HEK293 (cell line): ENCODE measurements around the gene MYLK4.

ENCODE experiments used
- CTCF ChIP-seq: fragments of 450-650 bp; formaldehyde crosslinking; IDR thresholded peaks from 2 replicates; pipeline ENCODE4 v1.5.1; 2016; ENCODE audit warnings: missing biosample characterization, missing genetic modification characterization
- KLF10 ChIP-seq: fragments of 450-650 bp; IDR thresholded peaks from 2 replicates; pipeline ENCODE4 v1.5.1; 2018; ENCODE audit warnings: missing biosample characterization, mild to moderate bottlenecking, missing genetic modification characterization
- PATZ1 ChIP-seq: fragments of 450-650 bp; formaldehyde crosslinking; IDR thresholded peaks from 2 replicates; pipeline ENCODE4 v1.5.1; 2016; ENCODE audit warnings: missing biosample characterization, missing genetic modification characterization
- YY1 ChIP-seq: fragments of 450-650 bp; formaldehyde crosslinking; IDR thresholded peaks from 2 replicates; pipeline ENCODE4 v1.5.1; 2018; ENCODE audit warnings: missing biosample characterization, missing genetic modification characterization
- ZBTB1 ChIP-seq: fragments of 450-650 bp; formaldehyde crosslinking; IDR thresholded peaks from 2 replicates; pipeline ENCODE4 v1.5.1; 2016; ENCODE audit warnings: missing biosample characterization, missing genetic modification characterization
- ZBTB21 ChIP-seq: fragments of 450-650 bp; formaldehyde crosslinking; IDR thresholded peaks from 2 replicates; pipeline ENCODE4 v1.5.1; 2017; ENCODE audit warnings: missing biosample characterization, missing genetic modification characterization
- ZNF121 ChIP-seq: fragments of 450-650 bp; formaldehyde crosslinking; IDR thresholded peaks from 2 replicates; pipeline ENCODE4 v1.5.1; 2016; ENCODE audit warnings: missing biosample characterization, missing genetic modification characterization
- ZNF274 ChIP-seq, 2 experiments: fragments of 200-500 bp in 1 of 2; fragments of 450-650 bp in 1 of 2; sonication (Bioruptor generic) in 1 of 2; formaldehyde crosslinking in 1 of 2; IDR thresholded peaks; 2 replicates each; pipeline versions ENCODE4 v1.5.1 to v1.6.1; 2014 to 2016; ENCODE audit warnings: borderline replicate concordance in 1 of 2, inconsistent platforms in 1 of 2, low read length in 1 of 2, missing biosample characterization in 1 of 2, missing genetic modification characterization in 1 of 2
- ZNF707 ChIP-seq: fragments of 450-650 bp; formaldehyde crosslinking; IDR thresholded peaks from 2 replicates; pipeline ENCODE4 v1.5.1; 2016; ENCODE audit warnings: missing biosample characterization, missing genetic modification characterization
- ZNF776 ChIP-seq: fragments of 450-650 bp; formaldehyde crosslinking; IDR thresholded peaks from 2 replicates; pipeline ENCODE4 v1.5.0; 2017; ENCODE audit warnings: missing biosample characterization, missing genetic modification characterization, borderline replicate concordance
- ZSCAN16 ChIP-seq: fragments of 450-650 bp; formaldehyde crosslinking; IDR thresholded peaks from 2 replicates; pipeline ENCODE4 v1.5.1; 2016; ENCODE audit warnings: missing biosample characterization, missing genetic modification characterization
- TF ChIP-seq, protein P1 (sequence below): fragments of 450-650 bp; formaldehyde crosslinking; IDR thresholded peaks from 2 replicates; pipeline ENCODE4 v1.5.1; 2016; ENCODE audit warnings: missing biosample characterization, missing genetic modification characterization
- TF ChIP-seq, protein P2 (sequence below): fragments of 450-650 bp; formaldehyde crosslinking; conservative IDR thresholded peaks from 2 replicates; pipeline ENCODE4 v1.5.1; 2016; ENCODE audit warnings: low read depth, missing biosample characterization, missing genetic modification characterization

DNA sequence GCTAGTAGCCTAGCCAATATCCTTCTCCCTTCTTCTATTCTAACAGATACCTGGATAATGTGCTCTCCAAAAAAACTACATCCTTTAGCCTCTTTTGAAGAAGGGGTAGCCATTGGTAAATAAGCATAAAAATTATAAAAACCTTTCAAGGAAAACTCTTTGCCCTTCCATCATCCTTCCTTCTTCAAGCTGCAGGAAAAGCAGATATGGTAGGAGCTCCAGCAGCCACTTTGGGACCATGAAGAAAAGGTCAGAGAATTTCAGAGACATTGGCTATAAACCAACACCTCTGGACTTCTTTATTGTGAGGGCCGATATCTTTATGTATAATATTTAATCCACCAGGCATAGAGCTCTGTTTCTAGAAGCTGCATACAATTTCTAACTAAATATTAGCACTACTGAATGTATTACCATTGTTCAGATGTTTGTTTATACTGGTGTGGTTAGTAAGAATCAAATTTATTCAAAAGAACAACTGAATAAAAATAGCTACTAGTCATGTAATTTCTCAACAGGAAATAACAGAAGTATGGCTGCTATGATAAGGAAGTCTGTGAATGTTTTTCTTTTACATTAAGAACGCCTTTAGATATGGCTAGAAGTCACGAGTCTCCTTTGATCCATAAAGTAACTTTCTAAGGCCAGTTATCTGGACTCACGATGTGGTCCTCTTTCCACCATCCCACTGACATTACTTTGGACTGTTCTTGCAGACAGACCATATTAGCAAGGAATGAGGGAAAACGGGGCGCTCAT is 32.2 kb downstream of the MYLK4 start:
- TF ChIP-seq YY1: no peak
- no peak for TF ChIP-seq ZNF274 (IDR thresholded peaks at IDR 0.05; ENCODE audit: low read length)
- TF ChIP-seq ZNF274 (tag by site-specific recombination; IDR thresholded peaks at IDR 0.05; ENCODE audit: borderline replicate concordance): no peak
- no peak for TF ChIP-seq ZSCAN16 (tag by site-specific recombination)
- TF ChIP-seq, protein P1, sequence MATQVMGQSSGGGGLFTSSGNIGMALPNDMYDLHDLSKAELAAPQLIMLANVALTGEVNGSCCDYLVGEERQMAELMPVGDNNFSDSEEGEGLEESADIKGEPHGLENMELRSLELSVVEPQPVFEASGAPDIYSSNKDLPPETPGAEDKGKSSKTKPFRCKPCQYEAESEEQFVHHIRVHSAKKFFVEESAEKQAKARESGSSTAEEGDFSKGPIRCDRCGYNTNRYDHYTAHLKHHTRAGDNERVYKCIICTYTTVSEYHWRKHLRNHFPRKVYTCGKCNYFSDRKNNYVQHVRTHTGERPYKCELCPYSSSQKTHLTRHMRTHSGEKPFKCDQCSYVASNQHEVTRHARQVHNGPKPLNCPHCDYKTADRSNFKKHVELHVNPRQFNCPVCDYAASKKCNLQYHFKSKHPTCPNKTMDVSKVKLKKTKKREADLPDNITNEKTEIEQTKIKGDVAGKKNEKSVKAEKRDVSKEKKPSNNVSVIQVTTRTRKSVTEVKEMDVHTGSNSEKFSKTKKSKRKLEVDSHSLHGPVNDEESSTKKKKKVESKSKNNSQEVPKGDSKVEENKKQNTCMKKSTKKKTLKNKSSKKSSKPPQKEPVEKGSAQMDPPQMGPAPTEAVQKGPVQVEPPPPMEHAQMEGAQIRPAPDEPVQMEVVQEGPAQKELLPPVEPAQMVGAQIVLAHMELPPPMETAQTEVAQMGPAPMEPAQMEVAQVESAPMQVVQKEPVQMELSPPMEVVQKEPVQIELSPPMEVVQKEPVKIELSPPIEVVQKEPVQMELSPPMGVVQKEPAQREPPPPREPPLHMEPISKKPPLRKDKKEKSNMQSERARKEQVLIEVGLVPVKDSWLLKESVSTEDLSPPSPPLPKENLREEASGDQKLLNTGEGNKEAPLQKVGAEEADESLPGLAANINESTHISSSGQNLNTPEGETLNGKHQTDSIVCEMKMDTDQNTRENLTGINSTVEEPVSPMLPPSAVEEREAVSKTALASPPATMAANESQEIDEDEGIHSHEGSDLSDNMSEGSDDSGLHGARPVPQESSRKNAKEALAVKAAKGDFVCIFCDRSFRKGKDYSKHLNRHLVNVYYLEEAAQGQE (tag by site-specific recombination): no peak
- no peak for TF ChIP-seq CTCF (tag by site-specific recombination)
- TF ChIP-seq PATZ1 (tag by site-specific recombination): no peak
- no peak for TF ChIP-seq ZNF707 (tag by site-specific recombination)
- no peak for TF ChIP-seq ZNF776 (tag by site-specific recombination)
- TF ChIP-seq ZNF121 (tag by site-specific recombination): no peak
- TF ChIP-seq ZBTB21 (tag by site-specific recombination): no peak
- TF ChIP-seq ZBTB1 (tag by site-specific recombination): no peak
- TF ChIP-seq, protein P2, sequence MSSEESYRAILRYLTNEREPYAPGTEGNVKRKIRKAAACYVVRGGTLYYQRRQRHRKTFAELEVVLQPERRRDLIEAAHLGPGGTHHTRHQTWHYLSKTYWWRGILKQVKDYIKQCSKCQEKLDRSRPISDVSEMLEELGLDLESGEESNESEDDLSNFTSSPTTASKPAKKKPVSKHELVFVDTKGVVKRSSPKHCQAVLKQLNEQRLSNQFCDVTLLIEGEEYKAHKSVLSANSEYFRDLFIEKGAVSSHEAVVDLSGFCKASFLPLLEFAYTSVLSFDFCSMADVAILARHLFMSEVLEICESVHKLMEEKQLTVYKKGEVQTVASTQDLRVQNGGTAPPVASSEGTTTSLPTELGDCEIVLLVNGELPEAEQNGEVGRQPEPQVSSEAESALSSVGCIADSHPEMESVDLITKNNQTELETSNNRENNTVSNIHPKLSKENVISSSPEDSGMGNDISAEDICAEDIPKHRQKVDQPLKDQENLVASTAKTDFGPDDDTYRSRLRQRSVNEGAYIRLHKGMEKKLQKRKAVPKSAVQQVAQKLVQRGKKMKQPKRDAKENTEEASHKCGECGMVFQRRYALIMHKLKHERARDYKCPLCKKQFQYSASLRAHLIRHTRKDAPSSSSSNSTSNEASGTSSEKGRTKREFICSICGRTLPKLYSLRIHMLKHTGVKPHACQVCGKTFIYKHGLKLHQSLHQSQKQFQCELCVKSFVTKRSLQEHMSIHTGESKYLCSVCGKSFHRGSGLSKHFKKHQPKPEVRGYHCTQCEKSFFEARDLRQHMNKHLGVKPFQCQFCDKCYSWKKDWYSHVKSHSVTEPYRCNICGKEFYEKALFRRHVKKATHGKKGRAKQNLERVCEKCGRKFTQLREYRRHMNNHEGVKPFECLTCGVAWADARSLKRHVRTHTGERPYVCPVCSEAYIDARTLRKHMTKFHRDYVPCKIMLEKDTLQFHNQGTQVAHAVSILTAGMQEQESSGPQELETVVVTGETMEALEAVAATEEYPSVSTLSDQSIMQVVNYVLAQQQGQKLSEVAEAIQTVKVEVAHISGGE (tag by site-specific recombination): no peak
- no peak for TF ChIP-seq KLF10
